Endothelial cell (in vitro differentiated cells): ENCODE results near the gene MTHFS. TPM values are rescaled to one million over a fixed set of nuclear protein-coding genes. Genes with fewer than 3 reads are reported as not detected.

Source experiments
- DNase-seq: peaks from one replicate; pipeline ENCODE4 v3.0.0; 2021; ENCODE audit warnings: low spot score
- H3K27ac Mint-ChIP-seq: one replicate; pipeline ENCODE4 v1.8.0; 2021; ENCODE audit warnings: mixed read lengths, inconsistent platforms; ENCODE audit not compliant: unreplicated experiment
- H3K27me3 Mint-ChIP-seq: one replicate; pipeline ENCODE4 v1.8.0; 2021; ENCODE audit warnings: mild to moderate bottlenecking, moderate library complexity, mixed read lengths, inconsistent platforms; ENCODE audit not compliant: unreplicated experiment
- H3K36me3 Mint-ChIP-seq: one replicate; pipeline ENCODE4 v1.8.0; 2021; ENCODE audit warnings: mild to moderate bottlenecking, low read depth, mixed read lengths, inconsistent platforms; ENCODE audit not compliant: unreplicated experiment
- H3K4me1 Mint-ChIP-seq: one replicate; pipeline ENCODE4 v1.8.0; 2021; ENCODE audit warnings: mild to moderate bottlenecking, mixed read lengths, inconsistent platforms; ENCODE audit not compliant: unreplicated experiment
- H3K4me3 Mint-ChIP-seq: one replicate; pipeline ENCODE4 v1.8.0; 2021; ENCODE audit warnings: mild to moderate bottlenecking, mixed read lengths, inconsistent platforms; ENCODE audit not compliant: unreplicated experiment
- H3K9me3 Mint-ChIP-seq: one replicate; pipeline ENCODE4 v1.8.0; 2021; ENCODE audit warnings: mixed read lengths, inconsistent platforms; ENCODE audit not compliant: unreplicated experiment
- total RNA-seq: library from RNA; stranded (reverse); fragmentation: NEBNext Ultra II Directional; extraction: Animal tissue kit (Norgen Biotek cat#: 25700); gene quantifications from one replicate; pipeline ENCODE4 v1.2.1, GENCODE V29; 2021; ENCODE audit not compliant: unreplicated experiment
- TF ChIP-seq, protein P1 (sequence below): fragments of 200-600 bp; sonication (generic); IDR thresholded peaks from one replicate; pipeline ENCODE4 v1.5.0; 2021; ENCODE audit warnings: antibody characterized with exemption; ENCODE audit not compliant: unreplicated experiment

MTHFS gene
- total RNA-seq, 1 donor from 2014 or later = 16.2 TPM

DNA sequence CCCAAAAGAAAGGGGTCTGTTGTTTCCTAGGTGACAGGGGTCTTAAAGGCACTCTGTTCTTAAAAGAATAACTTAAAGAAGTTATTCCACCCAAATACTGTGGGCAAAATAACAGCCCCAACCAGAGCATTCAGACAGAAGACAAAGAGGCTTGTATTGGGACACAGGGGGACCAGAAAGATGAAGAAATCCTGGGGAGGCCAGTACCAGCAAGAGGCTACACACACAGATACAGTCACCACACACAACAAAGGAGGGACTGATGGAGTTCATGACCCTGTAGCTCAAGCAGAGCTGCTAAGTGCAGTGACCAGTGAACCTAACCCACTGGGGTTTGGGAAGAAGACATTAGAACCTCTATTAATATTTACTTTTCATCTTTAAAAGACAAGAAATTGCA, 59.0 kb downstream of the MTHFS start:
- H3K4me1 Mint-ChIP-seq = peaks cover 2% of the 10 kb centered on the region
- no peaks in the 10 kb centered on the region for H3K9me3 Mint-ChIP-seq
- DNase-seq = no peak
- TF ChIP-seq, protein P1, sequence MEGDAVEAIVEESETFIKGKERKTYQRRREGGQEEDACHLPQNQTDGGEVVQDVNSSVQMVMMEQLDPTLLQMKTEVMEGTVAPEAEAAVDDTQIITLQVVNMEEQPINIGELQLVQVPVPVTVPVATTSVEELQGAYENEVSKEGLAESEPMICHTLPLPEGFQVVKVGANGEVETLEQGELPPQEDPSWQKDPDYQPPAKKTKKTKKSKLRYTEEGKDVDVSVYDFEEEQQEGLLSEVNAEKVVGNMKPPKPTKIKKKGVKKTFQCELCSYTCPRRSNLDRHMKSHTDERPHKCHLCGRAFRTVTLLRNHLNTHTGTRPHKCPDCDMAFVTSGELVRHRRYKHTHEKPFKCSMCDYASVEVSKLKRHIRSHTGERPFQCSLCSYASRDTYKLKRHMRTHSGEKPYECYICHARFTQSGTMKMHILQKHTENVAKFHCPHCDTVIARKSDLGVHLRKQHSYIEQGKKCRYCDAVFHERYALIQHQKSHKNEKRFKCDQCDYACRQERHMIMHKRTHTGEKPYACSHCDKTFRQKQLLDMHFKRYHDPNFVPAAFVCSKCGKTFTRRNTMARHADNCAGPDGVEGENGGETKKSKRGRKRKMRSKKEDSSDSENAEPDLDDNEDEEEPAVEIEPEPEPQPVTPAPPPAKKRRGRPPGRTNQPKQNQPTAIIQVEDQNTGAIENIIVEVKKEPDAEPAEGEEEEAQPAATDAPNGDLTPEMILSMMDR = no peak
- H3K27ac Mint-ChIP-seq = no peak overlapping the region
- H3K27me3 Mint-ChIP-seq = no peaks in the 10 kb centered on the region
- peaks cover 19% of the 10 kb centered on the region for H3K36me3 Mint-ChIP-seq
- no peak overlapping the region for H3K4me3 Mint-ChIP-seq

GRCh38 chr15:79834495-79834894, 62.3 kb downstream of the MTHFS start:
- no peak for DNase-seq
- TF ChIP-seq, protein P1 = no peak
- Mint-ChIP-seq H3K27me3 (peaks cover 1% of the 10 kb centered on the region), H3K27ac (no peak overlapping the region), H3K36me3 (peaks cover 24% of the 10 kb centered on the region), H3K4me1 (peaks cover 13% of the 10 kb centered on the region), H3K4me3 (no peak overlapping the region), H3K9me3 (no peaks in the 10 kb centered on the region)

DNA sequence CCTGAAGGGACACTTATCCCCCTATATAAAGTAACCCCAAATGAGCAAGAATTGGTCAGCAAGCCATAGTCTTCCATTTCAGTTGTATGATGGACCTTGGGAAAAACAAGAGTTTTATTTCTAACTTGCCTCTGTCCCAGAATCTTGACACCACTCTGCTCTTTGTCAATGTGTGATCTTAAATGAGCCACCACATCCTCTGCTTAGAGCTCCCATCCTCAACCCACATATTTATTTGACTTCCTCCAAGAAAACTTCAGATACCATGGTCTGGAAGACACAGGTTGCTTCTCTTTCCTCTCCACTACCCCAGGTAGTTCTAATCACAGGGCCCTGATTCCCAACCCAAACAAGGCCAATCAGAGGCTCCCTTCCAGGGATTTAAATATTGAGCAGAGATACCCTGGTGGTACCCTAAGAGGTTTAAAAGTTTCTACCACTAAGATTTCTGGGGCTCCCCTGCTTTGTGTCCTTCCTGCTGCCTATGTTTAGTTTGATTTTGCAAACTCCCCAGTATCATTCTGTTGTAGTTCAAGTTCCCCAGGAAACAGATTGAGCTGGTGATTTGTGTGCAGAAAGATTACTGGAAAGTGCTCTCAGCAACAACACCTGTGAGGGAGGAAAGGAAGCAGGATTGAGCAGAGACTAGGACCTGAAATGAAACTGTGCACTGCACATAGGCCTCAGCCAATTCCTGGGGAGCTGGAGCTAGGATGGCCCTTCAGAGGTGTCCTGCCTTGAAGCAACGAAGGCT, 64.3 kb downstream of the MTHFS start:
- TF ChIP-seq, protein P1 = no peak
- peaks cover 13% of the 10 kb centered on the region for H3K4me1 Mint-ChIP-seq
- no peak overlapping the region for H3K27ac Mint-ChIP-seq
- no peak for DNase-seq
- no peak overlapping the region for H3K4me3 Mint-ChIP-seq
- H3K36me3 Mint-ChIP-seq = peaks cover 17% of the 10 kb centered on the region
- no peaks in the 10 kb centered on the region for H3K9me3 Mint-ChIP-seq
- peaks cover 1% of the 10 kb centered on the region for H3K27me3 Mint-ChIP-seq

- Mint-ChIP-seq H3K9me3 (no peaks in the 10 kb centered on the region), H3K27ac (no peak overlapping the region), H3K4me1 (peaks cover 13% of the 10 kb centered on the region), H3K36me3 (peaks cover 17% of the 10 kb centered on the region), H3K4me3 (no peak overlapping the region), H3K27me3 (peaks cover 4% of the 10 kb centered on the region)
- DNase-seq = no peak
- TF ChIP-seq, protein P1 = no peak
Measured at GRCh38 chr15:79831604-79832003, 65.2 kb downstream of the MTHFS start.

- DNase-seq = no peak
- peaks cover 4% of the 10 kb centered on the region for H3K27me3 Mint-ChIP-seq
- no peak overlapping the region for H3K4me3 Mint-ChIP-seq
- peaks cover 13% of the 10 kb centered on the region for H3K4me1 Mint-ChIP-seq
- TF ChIP-seq, protein P1 = no peak
- H3K9me3 Mint-ChIP-seq = no peaks in the 10 kb centered on the region
- peaks cover 16% of the 10 kb centered on the region for H3K36me3 Mint-ChIP-seq
- no peak overlapping the region for H3K27ac Mint-ChIP-seq
Measured at GRCh38 chr15:79829950-79830349, 66.9 kb downstream of the MTHFS start.
